K562 (cell line): ENCODE measurements around the gene RPL10A. TPM values are rescaled to one million over a fixed set of nuclear protein-coding genes. Genes with fewer than 3 reads are reported as not detected.

Experiments used
- ARID1B ChIP-seq: fragments of 450-650 bp; IDR thresholded peaks from 2 replicates; pipeline ENCODE4 v1.6.1; 2016; ENCODE audit warnings: antibody characterized with exemption, mild to moderate bottlenecking, inconsistent platforms
- ATF7 ChIP-seq: fragments of 450-650 bp; IDR thresholded peaks from 2 replicates; pipeline ENCODE4 v1.7.1; 2014; ENCODE audit warnings: mild to moderate bottlenecking, moderate library complexity
- ELF1 ChIP-seq: fragments of 200-800 bp; sonication (Bioruptor generic); IDR thresholded peaks from 2 replicates; pipeline ENCODE4 v1.6.1; 2016; ENCODE audit warnings: missing genetic modification characterization, missing compliant biosample characterization
- ETS1 ChIP-seq: conservative IDR thresholded peaks from 2 replicates; pipeline ENCODE4 v1.6.1; 2011; ENCODE audit warnings: low read depth, mild to moderate bottlenecking, low read length; ENCODE audit not compliant: control insufficient read depth
- FOXM1 ChIP-seq, 2 experiments: fragments of 450-650 bp in 1 of 2; sonication (generic) in 1 of 2; formaldehyde crosslinking in 1 of 2; IDR thresholded peaks; 2 replicates each; pipeline versions ENCODE4 v1.6.1 to v1.9.0; 2017 to 2022; ENCODE audit warnings: low read depth in 2 of 2, mild to moderate bottlenecking in 2 of 2, missing genetic modification reagents in 1 of 2, moderate library complexity in 1 of 2
- GATAD2A ChIP-seq: fragments of 450-650 bp; IDR thresholded peaks from 2 replicates; pipeline ENCODE4 v1.6.1; 2017
- HSF4 ChIP-seq: fragments of 250-450 bp; sonication (Bioruptor Pico); IDR thresholded peaks from 2 replicates; pipeline ENCODE4 v2.1.2; 2022; ENCODE audit warnings: mild to moderate bottlenecking, moderate library complexity, borderline replicate concordance
- MAFK ChIP-seq: IDR thresholded peaks from 2 replicates; pipeline ENCODE4 v1.6.1; 2011; ENCODE audit warnings: low read length, improper control_type of control experiment
- MEIS2 ChIP-seq: fragments of 450-650 bp; IDR thresholded peaks from 2 replicates; pipeline ENCODE4 v1.6.1; 2014; ENCODE audit warnings: mild to moderate bottlenecking; ENCODE audit not compliant: partially characterized antibody
- MTF1 ChIP-seq: fragments of 250-450 bp; sonication (Bioruptor Pico); IDR thresholded peaks from 2 replicates; pipeline ENCODE4 v1.9.0; 2021; ENCODE audit warnings: moderate library complexity, mild to moderate bottlenecking, inconsistent platforms, borderline replicate concordance
- NKRF ChIP-seq: fragments of 450-650 bp; IDR thresholded peaks from 2 replicates; pipeline ENCODE4 v1.6.1; 2016; ENCODE audit warnings: borderline replicate concordance
- PHF20 ChIP-seq: fragments of 450-650 bp; IDR thresholded peaks from 2 replicates; pipeline ENCODE4 v1.6.1; 2018; ENCODE audit not compliant: partially characterized antibody
- PPARD ChIP-seq: fragments of 250-450 bp; sonication (Bioruptor Pico); IDR thresholded peaks from 2 replicates; pipeline ENCODE4 v1.8.0; 2022; ENCODE audit warnings: inconsistent platforms, mild to moderate bottlenecking, moderate library complexity
- RBM15 ChIP-seq: fragments of 200-400 bp; formaldehyde crosslinking; IDR thresholded peaks from 2 replicates; pipeline ENCODE4 v1.6.1; 2018; ENCODE audit warnings: mild to moderate bottlenecking, low read length, moderate library complexity; ENCODE audit not compliant: insufficient read depth
- SREBF2 ChIP-seq: sonication (generic); formaldehyde crosslinking; IDR thresholded peaks from 2 replicates; pipeline ENCODE4 v1.4.0; 2020; ENCODE audit warnings: mild to moderate bottlenecking, missing genetic modification reagents
- VEZF1 ChIP-seq: fragments of 200-800 bp; sonication (Bioruptor generic); IDR thresholded peaks from 2 replicates; pipeline ENCODE4 v1.6.1; 2017; ENCODE audit warnings: missing genetic modification characterization, missing compliant biosample characterization
- ZFX ChIP-seq: sonication (generic); formaldehyde crosslinking; IDR thresholded peaks from 2 replicates; pipeline ENCODE4 v1.8.0; 2022; ENCODE audit warnings: mild to moderate bottlenecking, missing genetic modification reagents, moderate library complexity
- ZNF165 ChIP-seq: fragments of 250-450 bp; sonication (Bioruptor Pico); IDR thresholded peaks from 2 replicates; pipeline ENCODE4 v1.4.0; 2020; ENCODE audit warnings: borderline replicate concordance
- ZNF780A ChIP-seq: fragments of 250-450 bp; sonication (Bioruptor Pico); IDR thresholded peaks from 2 replicates; pipeline ENCODE4 v1.5.0; 2021; ENCODE audit warnings: mild to moderate bottlenecking
- polyA plus RNA-seq, 8 experiments: library from polyadenylated mRNA; depleted of rRNA in 4 of 8; stranded (reverse) in 5 of 8; unstranded in 3 of 8; fragments of >200 nt; fragmentation: Nextera tagmentation in 2 of 8; fragmentation: Illumina TruSeq in 1 of 8; extraction: Ambion mirVana in 2 of 8; extraction: Trizol in 1 of 8; gene quantifications; 2 replicates each; pipeline versions ENCODE4 v1.2.1 to v1.2.3, GENCODE V29; 2011 to 2014; ENCODE audit warnings: inconsistent platforms in 1 of 8, missing spikeins in 1 of 8
- total RNA-seq, 7 experiments: library from RNA; depleted of rRNA in 6 of 7; stranded (reverse); fragments of >200 nt in 6 of 7; fragmentation: Illumina TruSeq in 2 of 7; extraction: Trizol in 2 of 7; gene quantifications; 2 replicates each; pipeline versions ENCODE4 v1.2.1 to v1.2.3, GENCODE V29; 2011 to 2021; ENCODE audit warnings: low replicate concordance in 1 of 7
- TF ChIP-seq, protein P1 (sequence below): fragments of 250-450 bp; sonication (Bioruptor Pico); IDR thresholded peaks from 2 replicates; pipeline ENCODE4 v1.8.0; 2022; ENCODE audit warnings: moderate library complexity, mild to moderate bottlenecking, inconsistent platforms
- TF ChIP-seq, protein P2 (sequence below), 2 experiments: fragments of 450-650 bp in 1 of 2; sonication (generic) in 1 of 2; formaldehyde crosslinking; conservative IDR thresholded peaks; 2 replicates each; pipeline versions ENCODE4 v1.4.0 to v1.8.1; 2020 to 2022; ENCODE audit warnings: mild to moderate bottlenecking in 1 of 2, missing genetic modification reagents in 1 of 2

RPL10A gene
- total and polyA plus RNA-seq, 9 of the 15 experiments (the other 6 are each of a cell fraction or from before 2014, with no cell fraction given): 1,589 to 3,237 (median 2,116) TPM

DNA sequence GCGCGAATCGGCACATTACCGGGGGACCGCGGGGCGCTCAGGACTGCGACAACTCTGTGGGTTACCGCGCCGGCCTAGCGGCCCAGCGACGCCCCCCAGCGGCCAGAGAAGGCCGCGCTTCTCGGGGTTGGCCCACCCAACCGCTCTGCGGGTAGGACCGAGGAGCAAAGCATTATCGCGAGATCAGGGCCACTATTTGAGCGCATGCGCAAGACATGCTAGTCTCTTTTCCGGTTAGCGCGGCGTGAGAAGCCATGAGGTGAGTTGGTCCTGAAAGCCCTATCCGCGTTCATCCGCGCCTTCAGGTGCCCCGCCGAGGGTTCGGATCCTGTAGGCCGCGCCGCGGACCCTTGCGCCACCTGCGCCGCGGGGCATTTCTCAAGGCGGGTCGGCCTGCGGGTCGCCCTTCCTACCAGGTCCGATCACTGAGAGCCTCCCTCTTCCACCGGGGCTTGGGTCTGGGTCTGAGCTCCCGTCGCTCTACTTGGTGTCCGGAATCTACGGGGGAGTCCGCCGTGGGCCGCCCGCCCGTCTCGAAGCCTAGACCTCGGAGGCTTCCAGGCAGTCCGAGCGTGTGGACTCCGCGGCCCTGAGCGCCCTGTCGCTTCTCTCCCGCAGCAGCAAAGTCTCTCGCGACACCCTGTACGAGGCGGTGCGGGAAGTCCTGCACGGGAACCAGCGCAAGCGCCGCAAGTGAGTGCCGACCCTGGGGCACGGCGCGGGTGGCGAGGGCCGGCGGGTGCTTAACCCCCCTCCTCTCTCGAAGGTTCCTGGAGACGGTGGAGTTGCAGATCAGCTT lies at the start of gene RPL10A (continued):
- no peak for TF ChIP-seq MTF1 (CRISPR knock-in tag)
- TF ChIP-seq, protein P1, sequence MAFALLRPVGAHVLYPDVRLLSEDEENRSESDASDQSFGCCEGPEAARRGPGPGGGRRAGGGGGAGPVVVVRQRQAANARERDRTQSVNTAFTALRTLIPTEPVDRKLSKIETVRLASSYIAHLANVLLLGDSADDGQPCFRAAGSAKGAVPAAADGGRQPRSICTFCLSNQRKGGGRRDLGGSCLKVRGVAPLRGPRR (CRISPR knock-in tag): 0 out of 2 replicates have a peak, but pooled peaks have one; percentile 46
- peak; percentile 67; the same call in 1 of the 2 replicates for TF ChIP-seq RBM15
- TF ChIP-seq FOXM1 (IDR thresholded peaks at IDR 0.05; ENCODE audit: low read depth): no peak
- peak; percentile 92 for TF ChIP-seq FOXM1 (CRISPR knock-in tag; IDR thresholded peaks at IDR 0.05; ENCODE audit: low read depth)
- TF ChIP-seq NKRF: peak; percentile 96
- peak; percentile 96 for TF ChIP-seq SREBF2
- no peak for TF ChIP-seq PPARD (CRISPR knock-in tag)
- peak; percentile 16; the same call in 1 of the 2 replicates for TF ChIP-seq GATAD2A
- TF ChIP-seq VEZF1 (CRISPR knock-in tag): peak; percentile 84
- peak; percentile 95 for TF ChIP-seq ZFX (CRISPR knock-in tag)
- TF ChIP-seq MEIS2: peak; percentile 68
- TF ChIP-seq MAFK: 0 out of 2 replicates have a peak, but pooled peaks have one; percentile 7
- peak; percentile 87 for TF ChIP-seq ELF1
- TF ChIP-seq, protein P2, sequence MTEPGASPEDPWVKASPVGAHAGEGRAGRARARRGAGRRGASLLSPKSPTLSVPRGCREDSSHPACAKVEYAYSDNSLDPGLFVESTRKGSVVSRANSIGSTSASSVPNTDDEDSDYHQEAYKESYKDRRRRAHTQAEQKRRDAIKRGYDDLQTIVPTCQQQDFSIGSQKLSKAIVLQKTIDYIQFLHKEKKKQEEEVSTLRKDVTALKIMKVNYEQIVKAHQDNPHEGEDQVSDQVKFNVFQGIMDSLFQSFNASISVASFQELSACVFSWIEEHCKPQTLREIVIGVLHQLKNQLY (CRISPR knock-in tag; conservative IDR thresholded peaks at IDR 0.05): no peak; a peak in 1 of 4 replicates
- TF ChIP-seq ZNF780A (CRISPR knock-in tag): no peak
- TF ChIP-seq ATF7: peak; percentile 87
- no peak for TF ChIP-seq ARID1B
- peak; percentile 82 for TF ChIP-seq PHF20
- TF ChIP-seq ZNF165 (CRISPR knock-in tag): peak; percentile 59; the same call in 1 of the 2 replicates
- TF ChIP-seq HSF4 (CRISPR knock-in tag): no peak
- peak; percentile 41 for TF ChIP-seq ETS1
